Measurements from ENCODE around the gene TINAG.

- TF ChIP-seq CTCF (tag by site-specific recombination; IDR thresholded peaks at IDR 0.05) (no peak), ZNF792 (tag by site-specific recombination; IDR thresholded peaks at IDR 0.05) (no peak), ZNF747 (tag by site-specific recombination; IDR thresholded peaks at IDR 0.05) (no peak)
Measured at GRCh38 chr6:54307439-54307910, 766 bp upstream of the TINAG start.

Data from HEK293 (cell line).